ENCODE data around the gene RAPGEF3. TPM values are rescaled to one million over a fixed set of nuclear protein-coding genes. Genes with fewer than 3 reads are reported as not detected.

RAPGEF3 gene
- total and polyA plus RNA-seq, 2 of the 13 experiments (the other 11 are each of a cell fraction or from before 2014, with no cell fraction given): 0.07 TPM

- TF ChIP-seq FOXJ3 (CRISPR knock-in tag; IDR thresholded peaks at IDR 0.05; ENCODE audit: borderline replicate concordance) (no peak), ZNF639 (CRISPR knock-in tag; conservative IDR thresholded peaks at IDR 0.05) (no peak), CAMTA2 (CRISPR knock-in tag; IDR thresholded peaks at IDR 0.05; ENCODE audit: borderline replicate concordance) (no peak), HES4 (CRISPR knock-in tag; IDR thresholded peaks at IDR 0.05; ENCODE audit: borderline replicate concordance) (peak; percentile 31; the same call in 1 of the 2 replicates), GRHL1 (CRISPR knock-in tag; conservative IDR thresholded peaks at IDR 0.05) (no peak), ZNF577 (CRISPR knock-in tag; IDR thresholded peaks at IDR 0.05; ENCODE audit: borderline replicate concordance, low read depth) (no peak), ZNF30 (CRISPR knock-in tag; IDR thresholded peaks at IDR 0.05) (no peak), ZNF143 (CRISPR knock-in tag; IDR thresholded peaks at IDR 0.05) (no peak), SALL2 (CRISPR knock-in tag; IDR thresholded peaks at IDR 0.05) (no peak), ZNF784 (CRISPR knock-in tag; IDR thresholded peaks at IDR 0.05; ENCODE audit: borderline replicate concordance) (no peak), SOX13 (IDR thresholded peaks at IDR 0.05) (no peak), SOX13 (CRISPR knock-in tag; conservative IDR thresholded peaks at IDR 0.05 in 1 of 2, IDR thresholded peaks at IDR 0.05 in 1 of 2) (no peak), ZNF609 (CRISPR knock-in tag; IDR thresholded peaks at IDR 0.05; ENCODE audit: borderline replicate concordance) (no peak), ZSCAN25 (CRISPR knock-in tag; IDR thresholded peaks at IDR 0.05) (no peak), ZNF879 (CRISPR knock-in tag; IDR thresholded peaks at IDR 0.05) (no peak), ZNF33B (CRISPR knock-in tag; IDR thresholded peaks at IDR 0.05) (no peak), MXD3 (CRISPR knock-in tag; IDR thresholded peaks at IDR 0.05) (no peak), RCOR2 (CRISPR knock-in tag; IDR thresholded peaks at IDR 0.05) (no peak), ZFP1 (CRISPR knock-in tag; IDR thresholded peaks at IDR 0.05) (no peak), ZMYM4 (CRISPR knock-in tag; IDR thresholded peaks at IDR 0.05) (no peak), ZNF816 (CRISPR knock-in tag; IDR thresholded peaks at IDR 0.05; ENCODE audit: borderline replicate concordance) (no peak)
These were observed 14.6 kb upstream of the RAPGEF3 start, which contains the start of gene SLC48A1 (continued) for GRCh38 chr12:47773062-47773857.
